Stimulated activated CD8-positive, alpha-beta memory T cell treated with anti-CD3 and anti-CD28 coated beads, Interleukin-7, amount 100 ng/mL, for 1 hour (primary cell): ENCODE data around the gene BAIAP2L2.

Source experiments
- DNase-seq, 2 donors: peaks; one replicate each; pipeline ENCODE4 v3.0.0-alpha.2; 2020; ENCODE audit warnings: low read depth in 2 of 2

BAIAP2L2 gene

DNA sequence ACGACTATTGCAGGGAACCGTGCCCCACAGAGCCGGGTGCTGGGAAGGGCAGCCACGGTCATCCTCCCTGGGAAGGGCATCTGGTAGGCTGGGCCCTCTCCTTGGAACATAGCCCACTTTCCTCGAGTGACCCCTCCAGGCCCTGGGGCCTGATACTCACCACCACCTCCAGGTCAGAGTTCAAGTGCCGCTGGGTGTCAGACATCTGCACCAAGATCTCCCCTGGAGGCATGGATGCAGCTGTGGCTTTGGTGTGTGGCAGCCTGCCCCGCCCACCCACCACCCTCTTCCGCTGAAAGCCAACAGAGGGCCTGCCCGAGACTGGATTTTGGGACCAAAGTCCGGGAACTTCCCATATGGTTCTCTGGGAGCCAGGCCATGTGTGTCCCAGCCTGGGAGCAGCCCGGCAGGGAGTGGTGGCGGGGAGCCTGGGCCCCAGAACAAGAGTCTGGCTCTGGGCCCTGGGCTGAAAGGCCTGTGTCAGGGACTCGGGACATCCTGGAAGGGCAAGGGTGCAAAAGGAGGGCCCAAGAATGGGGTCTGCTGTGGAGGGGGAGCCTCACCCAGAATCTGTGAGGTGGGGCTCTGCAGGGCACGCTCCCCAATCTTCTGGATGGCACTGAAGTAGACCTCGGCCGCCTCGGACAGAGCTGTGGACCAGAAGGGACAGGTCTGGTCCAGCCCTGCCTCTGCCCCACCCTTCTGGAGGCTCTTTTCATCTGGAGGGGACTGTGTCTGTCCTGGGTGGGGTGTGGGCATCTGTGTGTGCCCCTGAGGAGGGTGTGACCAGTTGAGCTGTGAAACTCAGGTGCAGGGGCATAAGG lies 2.6 kb downstream of the BAIAP2L2 start:
- DNase-seq: no peak

- DNase-seq: no peak
These were observed 3.5 kb downstream of the BAIAP2L2 start for GRCh38 chr22:38106814-38107578.

GRCh38 chr22:38104084-38104483 lies 6.4 kb downstream of the BAIAP2L2 start:
- DNase-seq: no peak

GRCh38 chr22:38103641-38104040 lies 6.8 kb downstream of the BAIAP2L2 start:
- no peak for DNase-seq

- no peak for DNase-seq
These were observed 11.9 kb downstream of the BAIAP2L2 start for GRCh38 chr22:38098410-38099249.

DNA sequence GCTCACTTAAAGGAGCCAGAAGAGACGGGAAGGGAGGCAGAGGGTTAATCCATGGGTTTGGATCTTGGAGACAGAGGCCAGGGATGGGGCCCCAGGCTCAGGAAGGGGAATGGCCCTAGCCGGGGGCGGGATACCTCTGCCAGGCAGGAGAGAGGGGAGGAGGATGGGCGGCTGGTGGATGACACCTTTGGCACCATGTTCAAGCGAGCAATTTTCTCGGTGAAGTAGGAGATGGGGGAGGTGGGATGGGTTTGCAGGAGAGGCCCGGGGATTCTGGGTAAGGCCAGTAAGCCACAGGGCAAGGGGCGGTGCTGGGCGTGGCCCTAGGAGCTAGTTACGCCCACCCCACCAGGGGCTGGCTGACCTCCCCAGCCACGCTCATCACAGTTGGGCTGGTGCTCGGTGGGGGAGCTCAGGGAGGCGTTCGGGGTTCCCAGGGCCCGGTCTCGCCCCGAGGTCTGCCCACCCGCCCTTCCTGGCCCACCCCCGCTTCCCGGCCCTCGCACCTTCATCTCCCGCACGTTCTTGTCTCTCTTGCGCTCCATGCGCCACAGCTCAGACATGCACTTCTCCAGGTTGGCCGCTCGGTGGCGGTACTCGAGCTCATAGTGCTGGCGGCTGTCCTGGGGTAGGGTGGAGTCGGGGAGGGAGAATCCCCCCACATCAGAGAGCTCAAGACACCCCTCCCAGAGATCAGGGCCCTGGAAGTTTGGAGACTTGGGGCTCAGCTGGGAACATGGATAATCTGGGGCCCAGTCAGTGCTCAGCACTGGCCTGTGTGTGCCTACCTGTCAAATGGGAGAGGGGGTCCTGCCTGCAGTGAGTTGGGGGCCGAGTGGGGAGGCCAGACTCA lies 12.7 kb downstream of the BAIAP2L2 start:
- DNase-seq: no peak

DNA sequence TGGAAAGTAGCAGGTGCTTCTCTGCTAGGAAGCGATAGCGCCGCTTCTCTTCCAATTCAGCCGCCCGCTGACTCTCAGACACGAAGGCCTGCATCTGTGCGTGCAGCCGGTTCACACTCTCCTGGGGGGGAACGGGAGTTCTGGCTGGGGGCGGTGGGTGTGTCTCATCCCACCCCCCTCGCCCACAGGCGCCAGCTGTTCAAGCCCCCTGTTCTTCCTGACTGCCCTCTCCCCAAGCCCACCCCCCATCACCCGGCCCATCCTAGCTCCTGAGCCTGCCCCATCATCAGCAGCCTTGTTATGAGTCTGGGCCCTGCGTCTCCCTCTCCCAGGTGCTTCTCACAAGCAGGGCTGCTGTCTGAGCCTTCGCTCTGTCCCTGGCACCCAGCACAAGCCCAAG lies 13.4 kb downstream of the BAIAP2L2 start:
- DNase-seq: no peak

DNA sequence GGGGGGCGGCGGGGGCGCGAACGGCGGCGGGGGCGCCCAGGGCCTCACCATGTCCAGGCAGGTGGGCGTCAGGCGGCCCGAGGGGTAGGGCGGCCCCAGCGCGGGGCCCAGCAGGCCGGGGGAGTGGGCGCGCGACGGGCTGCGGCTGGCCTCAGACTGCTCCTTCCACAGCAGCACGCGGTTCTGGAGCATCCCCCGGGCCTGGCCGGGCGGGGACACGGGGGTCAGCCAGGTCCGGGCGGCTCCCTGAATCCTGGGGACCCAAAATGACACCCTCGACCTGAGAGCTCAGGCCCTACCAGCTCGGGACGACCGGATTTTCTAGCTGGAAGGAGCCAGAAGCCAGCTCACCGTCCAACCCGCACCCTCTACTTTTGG lies 21.0 kb downstream of the BAIAP2L2 start:
- no peak for DNase-seq

DNA sequence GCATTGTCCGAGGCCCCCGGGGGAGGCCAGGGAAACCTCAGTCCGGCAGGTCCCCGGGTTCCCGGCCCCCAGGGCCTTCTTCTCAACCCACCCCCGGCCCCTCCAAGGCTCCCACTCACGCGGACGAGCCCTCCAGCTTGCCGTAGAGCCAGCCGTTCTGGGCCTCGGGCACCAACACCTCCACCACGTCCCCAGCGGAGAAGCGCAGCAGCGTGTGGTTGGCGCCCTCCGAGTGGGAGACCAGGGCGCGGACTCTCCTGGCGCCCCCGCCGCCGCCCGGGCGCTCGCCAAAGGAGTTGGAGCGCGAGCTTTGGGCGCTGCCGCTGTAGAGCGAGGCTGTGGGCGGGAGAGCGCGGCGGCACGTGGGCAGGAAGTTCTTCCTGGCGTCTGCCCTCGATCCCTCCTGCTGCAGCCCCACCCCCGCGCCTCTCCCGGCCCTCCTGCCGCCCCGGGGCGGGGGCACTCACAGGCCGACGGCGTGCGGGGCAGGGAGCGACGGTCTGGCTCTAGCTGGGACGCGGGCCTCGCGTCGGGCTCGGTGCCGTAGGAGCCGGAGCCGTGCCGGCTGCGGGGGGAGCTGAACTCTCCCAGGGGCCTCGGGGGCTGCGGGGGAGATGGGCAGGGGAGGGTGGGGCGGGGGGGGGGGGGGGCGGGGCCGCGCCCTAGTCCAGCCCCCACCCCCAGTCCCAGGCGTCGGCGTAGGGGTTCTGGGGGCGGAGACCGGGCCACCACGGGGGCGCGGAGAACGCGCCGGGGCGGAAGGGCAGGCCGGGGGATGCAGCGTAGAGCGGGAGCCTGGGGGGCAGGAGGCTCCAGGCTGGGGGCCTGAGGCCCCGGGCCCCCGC lies 21.6 kb downstream of the BAIAP2L2 start:
- DNase-seq: no peak

DNA sequence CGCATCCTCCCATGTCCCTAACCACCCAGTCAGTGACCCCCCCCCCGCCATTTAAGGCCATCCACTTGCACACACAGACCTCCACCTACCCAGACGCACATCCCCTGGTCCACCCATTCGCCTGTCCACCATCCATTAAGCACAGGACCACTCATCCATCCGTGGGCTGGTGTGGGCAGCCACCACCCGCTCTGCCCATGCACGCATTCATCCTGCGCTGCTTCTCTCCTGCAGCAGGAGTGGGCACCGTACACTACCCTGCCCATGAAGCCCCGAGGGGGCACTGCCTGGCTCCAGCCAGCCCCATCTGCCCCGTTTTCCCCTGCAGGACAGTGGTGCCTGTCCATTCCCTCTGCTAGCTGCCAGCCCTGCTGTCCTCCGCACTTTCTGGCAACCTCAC lies 22.6 kb downstream of the BAIAP2L2 start:
- DNase-seq: no peak

- no peak for DNase-seq
These were observed 23.5 kb downstream of the BAIAP2L2 start for GRCh38 chr22:38086942-38087341.

DNA sequence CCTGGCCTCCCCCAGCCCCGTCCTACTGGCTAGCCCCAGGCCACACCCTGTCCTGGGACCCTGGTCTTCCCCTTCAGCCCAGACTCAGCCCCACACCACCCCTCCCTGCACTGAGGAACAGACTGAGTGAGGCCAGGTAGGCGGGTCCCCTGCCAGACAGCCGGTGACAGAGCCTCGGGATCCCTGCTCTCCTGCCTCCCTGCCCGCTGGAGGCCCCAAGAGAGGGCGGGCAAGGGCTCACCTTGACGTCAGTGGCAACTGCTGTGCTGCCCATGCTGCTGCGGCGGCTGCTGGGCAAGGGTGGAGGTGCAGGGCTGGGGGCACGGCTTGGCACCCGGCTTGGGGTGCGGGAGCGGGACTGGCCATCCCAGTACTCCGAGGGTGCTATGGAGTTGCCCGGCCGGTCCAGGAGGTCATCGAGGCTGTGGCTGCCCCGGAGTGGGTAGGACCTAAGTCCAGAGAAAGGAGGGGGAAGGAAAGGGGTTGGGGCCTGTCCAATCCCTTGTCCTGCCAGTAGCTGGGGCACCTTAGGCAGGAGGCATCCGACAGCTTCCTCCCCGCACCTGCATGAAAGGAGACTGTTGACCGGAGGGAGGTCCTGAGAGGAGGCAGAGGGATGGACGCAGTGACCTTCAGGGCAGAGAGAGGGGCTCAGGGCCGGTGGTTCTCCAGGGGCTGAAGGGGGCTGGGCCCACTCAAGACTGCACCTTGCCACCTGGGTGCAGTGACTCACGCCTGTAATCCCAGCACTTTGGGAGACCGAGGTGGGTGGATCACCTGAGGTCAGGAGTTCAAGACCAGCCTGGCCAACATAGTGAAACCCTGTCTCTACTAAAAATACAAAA lies 24.3 kb downstream of the BAIAP2L2 start:
- DNase-seq: no peak

DNA sequence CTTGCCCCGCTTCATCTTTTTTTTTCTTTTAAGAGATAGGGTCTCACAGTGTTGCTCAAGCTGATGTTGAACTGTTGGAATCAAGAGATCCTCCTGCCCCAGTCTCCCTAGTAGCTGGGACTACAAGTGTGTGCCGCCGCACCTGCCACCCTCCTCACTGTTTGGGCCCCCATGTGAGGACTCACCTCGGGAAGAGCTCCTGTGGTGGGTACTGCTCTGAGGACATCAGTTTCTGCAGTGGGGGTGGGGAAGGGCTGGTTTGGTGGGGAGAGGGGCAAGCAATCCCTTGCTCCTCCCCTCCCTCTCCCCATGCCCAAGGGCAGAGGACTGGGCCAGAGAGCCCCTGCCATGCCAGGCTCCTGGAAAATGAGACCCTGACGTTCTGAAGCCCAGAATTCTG lies 25.0 kb downstream of the BAIAP2L2 start:
- DNase-seq: no peak

DNA sequence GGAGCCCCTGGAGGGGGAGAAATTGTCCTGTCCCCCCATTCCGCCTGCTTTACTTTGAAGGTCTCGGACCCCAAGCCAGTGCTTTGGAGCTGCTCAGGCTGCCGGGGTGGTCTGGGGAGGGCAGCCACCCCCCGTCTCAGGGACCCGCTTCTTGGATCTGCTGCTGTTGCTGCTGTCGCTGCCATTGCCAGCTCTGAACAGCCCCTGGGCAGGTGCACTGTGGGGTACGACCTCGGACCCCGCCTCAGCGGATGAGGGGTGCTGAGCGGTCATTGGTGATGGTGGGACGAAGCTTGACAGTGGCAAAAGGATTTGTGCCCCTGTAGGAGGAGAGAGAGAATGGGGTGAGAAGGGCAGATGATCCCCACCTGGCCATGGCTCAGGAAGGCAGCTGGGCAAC lies 25.4 kb downstream of the BAIAP2L2 start:
- no peak for DNase-seq

DNA sequence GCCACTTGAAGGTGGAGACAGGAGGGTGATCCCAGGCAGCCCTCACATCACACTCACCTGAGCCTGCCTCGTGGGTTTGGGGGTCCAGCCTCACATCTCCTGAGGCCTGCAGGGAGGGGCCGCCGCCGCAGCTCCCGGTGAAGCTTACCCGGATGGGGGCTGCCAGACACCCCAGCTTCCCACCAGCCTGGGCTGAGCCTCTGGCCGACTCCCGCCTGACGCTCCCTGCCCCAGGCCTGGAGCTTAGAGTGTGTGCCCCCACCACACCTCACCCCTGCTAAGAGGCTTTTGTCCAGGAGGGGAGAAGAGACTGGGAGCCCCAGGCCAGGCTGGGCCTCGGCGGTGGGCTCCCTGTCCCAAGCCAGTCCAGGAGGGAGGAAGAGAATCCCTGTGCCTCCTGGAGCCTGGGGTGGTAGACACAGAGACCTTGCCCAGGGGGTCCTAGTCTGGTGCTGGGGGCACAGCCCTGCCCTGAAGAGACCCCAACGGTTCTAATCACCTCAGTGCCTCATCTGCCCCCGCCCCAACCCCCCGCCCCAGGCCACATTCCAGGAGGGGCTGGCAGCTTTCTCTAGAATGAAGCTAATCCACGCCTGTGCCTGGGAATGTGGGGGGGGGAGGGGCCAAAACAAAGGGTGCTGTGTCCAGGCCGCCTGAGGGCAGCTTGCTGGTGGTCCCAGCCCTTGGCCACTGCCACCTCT lies 26.4 kb downstream of the BAIAP2L2 start, which contains the start of gene SLC16A8:
Gene SLC16A8 (minus strand): TSS at position 254 of the 701 bp plus-strand sequence. CDS start 1,311 bp downstream, outside the sequence.
- no peak for DNase-seq

DNA sequence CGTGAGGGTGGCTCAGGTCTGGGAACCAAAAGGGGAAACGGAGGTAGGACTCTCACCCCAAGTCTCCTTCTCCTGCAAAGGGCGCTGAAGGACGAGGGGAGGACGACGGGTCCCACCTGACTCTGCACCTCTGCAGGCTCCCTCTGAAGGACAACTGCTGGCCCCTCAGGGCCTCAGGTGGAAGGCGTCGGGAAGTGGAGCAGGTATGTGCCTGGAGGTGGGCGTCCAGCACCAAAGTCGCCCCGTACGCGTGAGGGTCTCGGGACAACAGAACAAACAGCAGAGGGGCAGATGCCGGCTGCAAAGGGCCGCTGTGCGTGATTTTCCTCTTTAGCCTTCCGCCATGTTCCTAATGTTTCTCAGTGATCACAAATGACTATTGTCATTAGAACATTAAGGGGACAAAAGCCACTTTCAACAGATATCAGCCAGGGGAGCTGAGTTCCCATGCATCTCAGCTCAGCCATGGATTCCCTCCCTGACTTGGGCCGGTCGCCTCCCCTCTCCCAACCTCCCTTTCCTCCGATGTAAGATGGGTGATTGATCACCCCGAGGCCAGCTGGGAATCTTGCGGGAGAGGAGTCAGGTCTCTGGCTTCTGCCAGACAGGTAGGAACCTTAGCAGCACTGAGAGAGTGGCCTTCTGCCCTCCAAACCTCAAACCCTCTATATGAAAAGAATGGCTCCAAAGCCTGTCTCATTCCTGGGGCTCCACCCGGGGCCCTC lies 27.3 kb downstream of the BAIAP2L2 start:
- no peak for DNase-seq

DNA sequence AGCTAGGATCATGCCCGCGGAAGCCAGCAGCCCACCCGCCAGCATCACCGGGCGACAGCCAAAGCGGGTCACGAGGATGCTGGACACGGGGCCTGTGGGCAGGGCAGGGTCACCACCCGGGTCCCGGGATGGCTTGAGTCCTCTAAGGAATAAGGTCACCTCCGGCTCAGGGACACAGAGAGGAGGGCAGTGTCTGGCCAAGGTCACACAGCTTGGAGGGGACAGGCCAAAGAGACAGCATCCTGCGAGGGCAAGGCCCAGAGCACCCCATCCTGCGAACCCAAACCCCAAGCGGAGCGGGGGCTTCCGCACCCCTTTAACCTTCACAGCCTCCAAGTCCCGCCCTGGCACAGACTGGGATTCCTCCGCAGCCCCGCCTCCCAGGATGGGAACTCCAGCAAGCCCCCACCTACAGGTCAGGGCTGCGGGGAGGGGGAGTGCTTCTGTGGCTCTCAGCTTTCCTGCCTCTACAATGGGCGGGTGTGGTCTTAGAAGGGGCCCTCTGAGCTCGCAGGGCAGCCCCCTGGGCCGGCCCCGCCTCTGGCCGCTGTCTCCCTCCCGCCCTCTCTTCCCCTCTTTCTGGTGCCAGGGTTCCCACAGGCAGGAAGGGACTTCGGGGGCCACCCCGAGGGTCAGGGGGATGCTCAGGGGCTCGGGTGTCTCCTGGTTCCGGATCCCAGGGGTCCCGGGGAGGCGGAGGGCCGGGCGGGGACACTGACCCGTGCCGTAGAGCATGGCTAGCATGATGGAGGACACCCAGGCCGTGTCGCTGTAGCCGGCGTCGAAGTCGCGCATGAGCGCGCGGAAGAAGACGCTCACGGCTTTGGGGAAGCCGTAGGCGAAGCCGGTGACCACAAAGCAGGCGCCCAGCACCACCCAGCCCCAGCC lies 28.3 kb downstream of the BAIAP2L2 start:
- DNase-seq: no peak
